NOMO-1 treated with dmso at 0.1 percent for 144 hours (cell line): ENCODE results near the gene PRDM8.
A peak's percentile ranks its signal among the peaks of the same experiment; 100 is the strongest.

Experiments used
- DNase-seq: peaks from one replicate; lab custom pipeline; 2025; ENCODE audit not compliant: unreplicated experiment; lab: John Stamatoyannopoulos, UW

PRDM8 gene

GRCh38 chr4:80199947-80200346, 2.6 kb downstream of the PRDM8 start:
- no peak for DNase-seq

DNA sequence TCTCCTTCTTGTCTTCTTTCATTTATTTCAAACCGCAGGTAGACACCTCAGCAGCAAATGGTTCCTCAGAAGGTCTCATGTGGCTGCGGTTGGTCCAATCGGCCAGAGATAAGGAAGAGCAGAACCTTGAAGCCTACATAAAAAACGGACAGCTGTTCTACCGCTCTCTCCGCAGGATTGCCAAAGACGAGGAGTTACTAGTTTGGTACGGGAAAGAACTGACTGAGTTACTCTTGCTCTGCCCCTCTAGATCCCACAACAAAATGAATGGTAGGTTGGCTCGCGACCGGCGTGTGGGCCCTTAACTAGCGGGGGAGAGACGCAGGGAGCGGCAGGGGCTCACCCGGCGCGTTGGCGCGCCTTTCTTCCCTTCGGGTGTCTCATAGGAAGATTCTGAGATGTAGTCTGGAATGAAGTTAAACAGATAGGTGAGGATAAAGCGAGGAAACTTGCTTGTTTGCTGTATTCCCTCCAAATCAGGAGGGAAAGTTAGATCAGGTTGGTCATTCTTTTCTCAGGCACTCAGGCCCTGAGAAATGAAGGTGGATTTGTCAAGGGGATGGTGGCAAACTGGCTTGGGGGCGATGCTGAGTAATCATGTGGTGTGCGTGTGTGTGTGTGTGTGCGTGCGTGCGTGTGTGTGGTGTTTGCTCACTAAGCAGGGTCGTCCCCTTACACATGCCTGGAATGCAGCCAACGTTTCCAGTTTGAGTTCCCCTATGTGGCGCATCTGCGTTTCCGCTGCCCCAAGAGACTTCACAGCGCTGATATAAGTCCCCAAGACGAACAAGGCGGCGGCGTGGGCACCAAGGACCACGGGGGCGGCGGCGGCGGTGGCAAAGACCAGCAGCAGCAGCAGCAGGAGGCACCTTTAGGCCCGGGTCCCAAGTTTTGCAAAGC, 4.2 kb downstream of the PRDM8 start:
- peak; percentile 39 for DNase-seq

- peak; percentile 58 for DNase-seq
Measured at GRCh38 chr4:80202190-80202711, 4.9 kb downstream of the PRDM8 start.

DNA sequence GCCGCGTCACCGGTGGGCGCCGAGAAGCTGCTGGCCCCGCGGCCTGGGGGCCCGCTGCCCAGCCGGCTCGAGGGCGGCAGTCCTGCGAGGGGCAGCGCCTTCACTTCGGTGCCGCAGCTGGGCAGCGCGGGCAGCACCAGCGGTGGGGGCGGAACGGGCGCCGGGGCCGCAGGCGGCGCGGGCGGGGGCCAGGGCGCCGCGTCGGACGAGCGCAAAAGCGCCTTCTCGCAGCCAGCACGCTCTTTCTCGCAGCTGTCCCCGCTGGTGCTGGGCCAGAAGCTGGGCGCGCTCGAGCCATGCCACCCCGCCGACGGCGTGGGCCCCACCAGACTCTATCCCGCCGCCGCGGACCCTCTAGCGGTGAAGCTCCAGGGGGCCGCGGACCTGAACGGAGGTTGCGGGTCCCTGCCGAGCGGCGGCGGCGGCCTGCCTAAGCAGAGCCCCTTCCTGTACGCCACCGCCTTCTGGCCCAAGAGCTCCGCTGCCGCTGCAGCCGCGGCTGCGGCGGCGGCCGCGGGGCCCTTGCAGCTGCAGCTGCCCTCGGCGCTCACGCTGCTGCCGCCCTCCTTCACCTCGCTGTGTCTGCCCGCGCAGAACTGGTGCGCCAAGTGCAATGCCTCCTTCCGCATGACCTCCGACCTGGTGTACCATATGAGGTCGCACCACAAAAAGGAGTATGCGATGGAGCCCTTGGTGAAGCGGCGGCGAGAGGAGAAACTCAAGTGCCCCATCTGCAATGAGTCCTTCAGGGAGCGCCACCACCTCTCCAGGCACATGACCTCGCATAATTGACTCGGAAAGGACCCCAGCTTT, 5.6 kb downstream of the PRDM8 start:
- DNase-seq = peak; percentile 63

GRCh38 chr4:80204433-80205011, 7.2 kb downstream of the PRDM8 start:
- no peak for DNase-seq

DNA sequence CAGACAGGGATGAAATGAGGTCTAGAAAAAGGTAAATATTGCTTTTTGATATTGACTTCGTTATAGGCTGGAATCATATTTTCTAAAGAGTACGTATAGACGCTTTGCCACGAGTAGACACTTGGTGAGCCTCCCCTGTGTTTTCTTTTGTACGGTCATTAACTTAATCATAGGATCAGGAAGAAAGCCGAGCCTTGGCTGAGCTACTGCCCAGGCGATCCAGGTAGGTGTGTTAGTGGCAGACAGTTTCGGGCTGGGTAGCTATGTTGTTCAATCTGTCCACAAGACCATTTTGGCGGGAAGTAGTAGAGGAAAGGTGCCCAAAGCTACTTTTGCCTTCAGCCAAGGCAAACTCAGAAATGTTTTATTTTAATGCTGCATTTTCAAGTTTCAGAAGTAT, 8.8 kb downstream of the PRDM8 start:
- no peak for DNase-seq

GRCh38 chr4:80206521-80207171, 9.3 kb downstream of the PRDM8 start:
- no peak for DNase-seq

GRCh38 chr4:80207172-80207583, 9.9 kb downstream of the PRDM8 start:
- DNase-seq = no peak

DNA sequence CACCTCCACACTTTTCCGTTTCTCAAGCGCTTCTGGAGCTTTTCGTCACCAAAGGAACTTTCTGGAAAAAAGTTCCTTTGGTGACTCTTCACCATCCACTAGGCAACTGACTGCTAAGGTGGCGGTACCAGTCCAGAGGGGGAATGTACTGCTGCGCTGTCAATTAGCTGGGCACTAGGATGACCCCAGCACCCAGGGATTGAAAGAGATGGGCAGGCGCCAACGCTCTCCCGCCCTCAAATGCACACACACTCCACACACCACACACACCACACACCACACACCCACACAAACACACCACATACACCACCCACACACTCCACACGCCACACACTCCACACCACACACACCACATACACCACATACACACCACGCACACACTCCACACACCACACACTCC, 10.4 kb downstream of the PRDM8 start:
- DNase-seq = no peak

DNA sequence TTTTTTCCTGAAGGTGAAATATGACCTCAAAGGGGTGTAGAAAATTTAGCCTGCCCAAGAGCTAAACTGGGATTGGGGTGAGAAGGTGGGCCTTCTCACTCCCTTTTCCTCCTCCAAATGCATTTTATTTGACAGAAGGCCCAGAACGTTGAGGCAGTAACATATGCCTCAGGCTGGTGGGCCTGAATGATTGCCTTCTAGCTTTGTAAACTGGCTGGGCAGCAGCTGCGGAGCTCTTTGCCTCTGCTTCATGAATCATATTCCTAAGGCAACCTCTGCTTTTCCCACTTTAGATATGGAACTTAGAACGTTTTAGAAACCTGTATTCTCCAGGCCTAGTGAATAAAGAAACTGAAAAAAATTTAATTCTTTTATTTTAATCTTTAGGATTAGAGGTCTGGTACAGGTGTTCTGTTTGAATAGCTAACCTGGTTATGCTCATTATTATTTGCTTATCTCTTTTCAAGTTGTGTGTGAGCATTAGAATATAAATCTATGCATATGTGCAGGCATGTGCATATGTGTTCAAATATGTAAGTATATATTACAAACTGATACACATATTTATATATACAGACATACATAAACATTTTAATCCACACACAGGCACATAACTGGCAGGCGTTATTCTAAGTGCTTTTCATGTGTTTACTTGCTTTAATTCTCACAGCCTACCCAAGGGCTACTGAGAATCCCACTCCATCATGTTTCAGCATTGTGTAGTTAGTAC, 11.5 kb downstream of the PRDM8 start:
- no peak for DNase-seq

DNA sequence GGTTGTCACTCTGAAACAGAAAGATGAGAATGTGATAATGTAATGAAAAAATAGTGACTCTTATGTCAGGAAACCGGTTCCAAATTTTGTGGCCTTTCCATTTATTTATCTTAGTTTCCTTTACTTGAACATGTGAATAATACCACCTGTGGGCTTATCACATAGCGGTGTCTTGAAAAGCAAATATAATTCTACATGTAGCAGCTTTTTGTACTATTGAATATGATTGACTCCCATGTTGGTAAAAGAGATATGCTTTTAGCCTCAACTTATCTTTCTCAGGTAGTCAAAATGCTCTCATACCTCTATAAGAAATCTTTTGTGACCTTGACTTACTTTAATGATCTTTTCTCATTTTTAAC, 12.0 kb downstream of the PRDM8 start:
- no peak for DNase-seq

- no peak for DNase-seq
Measured at GRCh38 chr4:80210549-80210948, 13.2 kb downstream of the PRDM8 start.

- no peak for DNase-seq
Measured at GRCh38 chr4:80213117-80213815, 16.0 kb downstream of the PRDM8 start.

- DNase-seq = no peak
Measured at GRCh38 chr4:80215449-80216052, 18.2 kb downstream of the PRDM8 start.

DNA sequence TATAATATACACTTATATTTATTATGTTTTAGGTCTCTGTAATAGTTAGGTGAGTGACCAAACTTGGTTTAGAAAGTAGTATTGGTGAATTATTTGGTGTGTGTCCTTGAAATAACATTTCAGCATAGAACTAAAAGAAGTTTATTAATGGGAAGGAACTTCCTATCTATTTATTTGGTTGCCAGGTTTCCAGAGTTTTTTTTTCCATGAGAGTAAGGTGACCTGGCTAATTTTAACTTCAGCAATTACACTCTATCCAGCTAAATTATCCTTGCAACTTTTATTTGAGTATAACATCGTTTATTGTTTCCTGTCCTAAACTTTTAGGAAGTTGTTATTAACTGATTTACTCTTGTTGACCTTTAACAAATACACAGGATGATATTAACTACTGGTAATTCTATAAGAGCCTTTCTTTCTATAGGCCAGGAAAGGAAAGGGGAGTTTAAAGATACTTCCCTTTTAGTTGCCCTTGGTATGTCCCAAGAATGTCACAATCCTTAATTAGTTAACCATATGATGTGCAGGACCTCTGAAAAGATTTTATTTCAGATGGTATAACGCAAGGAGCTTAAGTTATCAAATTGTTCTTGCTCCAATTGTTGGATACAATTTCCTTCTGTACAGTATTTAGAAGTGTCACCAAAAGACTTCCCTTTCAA, 18.9 kb downstream of the PRDM8 start:
- DNase-seq = peak; percentile 23

- DNase-seq = no peak
Measured at GRCh38 chr4:80219301-80220025, 22.2 kb downstream of the PRDM8 start.

GRCh38 chr4:80220711-80221110, 23.4 kb downstream of the PRDM8 start:
- DNase-seq = no peak

DNA sequence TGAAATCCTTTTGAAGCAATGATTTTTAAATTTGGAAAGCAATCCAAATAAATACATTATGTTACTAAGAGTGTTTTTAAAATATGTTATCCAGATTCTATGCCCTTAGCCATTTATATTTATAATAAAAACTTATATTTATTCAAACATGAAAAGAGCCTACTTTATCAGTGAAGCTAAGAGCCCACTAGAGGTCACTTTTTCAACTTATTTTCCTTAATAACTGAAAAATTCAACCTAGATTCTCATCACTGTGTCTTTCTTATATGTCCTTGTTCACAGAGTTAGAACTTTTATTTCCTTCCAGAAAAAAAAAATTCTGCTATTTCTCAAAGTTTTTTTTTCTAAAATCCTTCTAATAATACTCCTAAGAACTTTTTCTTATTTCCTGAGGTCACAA, 23.9 kb downstream of the PRDM8 start:
- DNase-seq = no peak
